Lower lobe of right lung (tissue), 2 donors: ENCODE data around the gene SREBF2. TPM values are rescaled to one million over a fixed set of nuclear protein-coding genes. Genes with fewer than 3 reads are reported as not detected.
"Not testable (repeated sequence)": the region's sequence is repeated elsewhere in the genome, so short reads cannot be mapped to it uniquely, and the experiment has no call there.

Experiments used
- ATAC-seq, 2 donors: fragments of 200-7000 bp; cut with Tn5 transposase; one replicate each; pipeline ENCODE4 v1.9.1; 2020 to 2022; ENCODE audit warnings: mild to moderate bottlenecking in 2 of 2, moderate library complexity in 2 of 2
- DNase-seq: peaks from one replicate; pipeline ENCODE4 v3.0.0-alpha.2; 2020
- H3K27ac ChIP-seq: fragments of 200-600 bp; one replicate; pipeline ENCODE4 v1.8.0; 2022
- H3K27me3 ChIP-seq: fragments of 200-600 bp; one replicate; pipeline ENCODE4 v1.8.0; 2022; ENCODE audit warnings: low read depth
- H3K36me3 ChIP-seq: fragments of 200-600 bp; one replicate; pipeline ENCODE4 v1.8.0; 2022; ENCODE audit warnings: mild to moderate bottlenecking
- H3K4me1 ChIP-seq: fragments of 200-600 bp; one replicate; pipeline ENCODE4 v1.8.0; 2022
- H3K4me3 ChIP-seq: fragments of 200-600 bp; one replicate; pipeline ENCODE4 v1.8.0; 2022; ENCODE audit warnings: mild to moderate bottlenecking
- H3K9me3 ChIP-seq: fragments of 200-600 bp; one replicate; pipeline ENCODE4 v1.8.0; 2022
- intact Hi-C: fragments of 100-400 bp; cut with DNase I; formaldehyde crosslinking; loops from one replicate; pipeline ENCODE4 v1.11.0; 2022
- total RNA-seq: library from RNA; stranded (reverse); fragmentation: NEBNext Ultra II Directional; extraction: Animal tissue kit (Norgen Biotek cat#: 25700); gene quantifications from one replicate; pipeline ENCODE4 v1.2.1, GENCODE V29; 2021
- TF ChIP-seq, protein P1 (sequence below): fragments of 200-600 bp; IDR thresholded peaks from one replicate; pipeline ENCODE4 v1.8.0; 2022; ENCODE audit warnings: antibody characterized with exemption, mild to moderate bottlenecking
- donor health status: DM: no; HTN: yes; CAD: no; lungs with severe emphysema.

Gene SREBF2
- total RNA-seq, 1 donor from 2014 or later = 132 TPM

DNA sequence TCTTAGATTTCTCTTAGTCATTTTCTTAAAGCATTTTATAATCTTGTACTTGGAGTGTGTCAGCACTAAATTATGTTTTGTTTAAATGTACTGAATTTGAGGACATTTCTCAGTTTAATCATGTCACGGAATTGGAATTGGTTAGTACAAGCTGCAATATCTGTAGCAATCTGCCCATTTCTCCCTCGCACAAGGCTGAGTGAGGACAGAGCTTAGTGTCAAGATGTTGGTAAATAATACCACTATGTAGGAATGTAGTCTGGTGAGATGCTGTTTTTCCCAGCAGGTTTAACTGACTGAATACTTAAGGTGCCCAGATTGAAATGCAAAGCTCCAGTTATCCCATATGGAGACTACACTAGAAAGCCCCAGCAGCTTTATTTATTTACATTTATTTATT is 30.6 kb downstream of the SREBF2 start:
- intact Hi-C loops = no loop called here
- peak; percentile 74 to 78 for ATAC-seq
- Histone ChIP-seq H3K9me3 (no peaks in the 10 kb centered on the region), H3K4me3 (no peak overlapping the region), H3K27me3 (no peaks in the 10 kb centered on the region), H3K36me3 (peaks cover 20% of the 10 kb centered on the region), H3K27ac (peak overlapping the region; percentile 73), H3K4me1 (peaks cover 25% of the 10 kb centered on the region)
- DNase-seq = no peak
- TF ChIP-seq, protein P1, sequence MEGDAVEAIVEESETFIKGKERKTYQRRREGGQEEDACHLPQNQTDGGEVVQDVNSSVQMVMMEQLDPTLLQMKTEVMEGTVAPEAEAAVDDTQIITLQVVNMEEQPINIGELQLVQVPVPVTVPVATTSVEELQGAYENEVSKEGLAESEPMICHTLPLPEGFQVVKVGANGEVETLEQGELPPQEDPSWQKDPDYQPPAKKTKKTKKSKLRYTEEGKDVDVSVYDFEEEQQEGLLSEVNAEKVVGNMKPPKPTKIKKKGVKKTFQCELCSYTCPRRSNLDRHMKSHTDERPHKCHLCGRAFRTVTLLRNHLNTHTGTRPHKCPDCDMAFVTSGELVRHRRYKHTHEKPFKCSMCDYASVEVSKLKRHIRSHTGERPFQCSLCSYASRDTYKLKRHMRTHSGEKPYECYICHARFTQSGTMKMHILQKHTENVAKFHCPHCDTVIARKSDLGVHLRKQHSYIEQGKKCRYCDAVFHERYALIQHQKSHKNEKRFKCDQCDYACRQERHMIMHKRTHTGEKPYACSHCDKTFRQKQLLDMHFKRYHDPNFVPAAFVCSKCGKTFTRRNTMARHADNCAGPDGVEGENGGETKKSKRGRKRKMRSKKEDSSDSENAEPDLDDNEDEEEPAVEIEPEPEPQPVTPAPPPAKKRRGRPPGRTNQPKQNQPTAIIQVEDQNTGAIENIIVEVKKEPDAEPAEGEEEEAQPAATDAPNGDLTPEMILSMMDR = no peak

DNA sequence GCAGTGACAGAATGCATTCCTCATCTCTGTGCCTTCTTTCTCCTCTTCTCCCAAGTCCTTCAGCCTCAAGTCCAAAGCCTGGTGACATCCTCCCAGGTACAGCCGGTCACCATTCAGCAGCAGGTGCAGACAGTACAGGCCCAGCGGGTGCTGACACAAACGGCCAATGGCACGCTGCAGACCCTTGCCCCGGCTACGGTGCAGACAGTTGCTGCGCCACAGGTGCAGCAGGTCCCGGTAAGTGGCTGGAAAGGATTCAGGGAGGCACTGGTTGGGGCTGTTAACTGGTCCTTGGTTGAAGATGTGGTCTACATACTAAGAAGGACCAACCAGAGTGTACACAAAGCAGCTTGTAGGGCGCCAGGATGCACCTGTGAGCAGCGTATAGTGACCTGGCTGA is 35.7 kb downstream of the SREBF2 start:
- DNase-seq = no peak
- H3K4me3 ChIP-seq = no peak overlapping the region
- no peak overlapping the region for H3K27ac ChIP-seq
- H3K9me3 ChIP-seq = no peaks in the 10 kb centered on the region
- peaks cover 71% of the 10 kb centered on the region for H3K36me3 ChIP-seq
- TF ChIP-seq, protein P1 = no peak
- intact Hi-C loops = no loop called here
- H3K4me1 ChIP-seq = no peaks in the 10 kb centered on the region
- H3K27me3 ChIP-seq = no peaks in the 10 kb centered on the region
- no peak for ATAC-seq

GRCh38 chr22:41870081-41870480 is 37.2 kb downstream of the SREBF2 start:
- ATAC-seq, intact Hi-C loops, H3K4me1 ChIP-seq, DNase-seq, H3K9me3 ChIP-seq, H3K27me3 ChIP-seq, H3K27ac ChIP-seq, H3K4me3 ChIP-seq: not testable (repeated sequence)
- peaks cover 86% of the 10 kb centered on the region for H3K36me3 ChIP-seq

DNA sequence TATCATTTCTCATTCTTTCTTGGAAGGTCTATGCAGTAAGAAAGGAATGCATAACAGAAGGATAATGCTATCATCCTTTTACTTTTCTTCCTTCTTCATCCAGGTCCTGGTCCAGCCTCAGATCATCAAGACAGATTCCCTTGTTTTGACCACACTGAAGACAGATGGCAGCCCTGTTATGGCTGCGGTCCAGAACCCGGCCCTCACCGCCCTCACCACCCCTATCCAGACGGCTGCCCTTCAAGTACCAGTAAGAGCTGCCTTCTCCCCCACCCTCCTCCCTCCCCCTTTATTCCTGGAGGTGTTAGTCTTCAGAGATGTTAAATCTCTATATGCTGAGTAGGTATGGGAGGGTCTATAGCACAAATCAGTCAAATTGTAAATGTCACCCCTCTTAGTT is 37.9 kb downstream of the SREBF2 start:
- no peaks in the 10 kb centered on the region for H3K9me3 ChIP-seq
- DNase-seq = no peak
- TF ChIP-seq, protein P1 = no peak
- H3K27ac ChIP-seq = no peak overlapping the region
- no peaks in the 10 kb centered on the region for H3K27me3 ChIP-seq
- no peak for ATAC-seq
- H3K36me3 ChIP-seq = peaks cover 93% of the 10 kb centered on the region
- H3K4me1 ChIP-seq = no peaks in the 10 kb centered on the region
- intact Hi-C loops = no loop called here
- no peak overlapping the region for H3K4me3 ChIP-seq

GRCh38 chr22:41873391-41873790 is 40.5 kb downstream of the SREBF2 start:
- H3K27me3 ChIP-seq = no peaks in the 10 kb centered on the region
- TF ChIP-seq, protein P1 = no peak
- H3K9me3 ChIP-seq = no peaks in the 10 kb centered on the region
- no peak for DNase-seq
- H3K4me1 ChIP-seq = no peaks in the 10 kb centered on the region
- H3K27ac ChIP-seq = no peak overlapping the region
- peaks cover 100% of the 10 kb centered on the region for H3K36me3 ChIP-seq
- no peak overlapping the region for H3K4me3 ChIP-seq
- intact Hi-C loops = no loop called here
- no peak for ATAC-seq

GRCh38 chr22:41874090-41874489 is 41.2 kb downstream of the SREBF2 start:
- H3K27me3 ChIP-seq = no peaks in the 10 kb centered on the region
- H3K4me1 ChIP-seq = no peaks in the 10 kb centered on the region
- no peak overlapping the region for H3K4me3 ChIP-seq
- ATAC-seq (no peak), DNase-seq (no peak)
- H3K9me3 ChIP-seq = no peaks in the 10 kb centered on the region
- TF ChIP-seq, protein P1 = no peak
- intact Hi-C loops = no loop called here
- peaks cover 100% of the 10 kb centered on the region for H3K36me3 ChIP-seq
- H3K27ac ChIP-seq = no peak overlapping the region
